22Rv1 (cell line): ENCODE measurements around the gene RETREG3.

Experiments
- CTCF ChIP-seq: fragments of 450-650 bp; IDR thresholded peaks from 2 replicates; pipeline ENCODE4 v1.5.1; 2017; ENCODE audit warnings: mild to moderate bottlenecking
- ZFX ChIP-seq: fragments of 450-650 bp; IDR thresholded peaks from 2 replicates; pipeline ENCODE4 v1.6.1; 2017; ENCODE audit warnings: antibody characterized with exemption, borderline replicate concordance

DNA sequence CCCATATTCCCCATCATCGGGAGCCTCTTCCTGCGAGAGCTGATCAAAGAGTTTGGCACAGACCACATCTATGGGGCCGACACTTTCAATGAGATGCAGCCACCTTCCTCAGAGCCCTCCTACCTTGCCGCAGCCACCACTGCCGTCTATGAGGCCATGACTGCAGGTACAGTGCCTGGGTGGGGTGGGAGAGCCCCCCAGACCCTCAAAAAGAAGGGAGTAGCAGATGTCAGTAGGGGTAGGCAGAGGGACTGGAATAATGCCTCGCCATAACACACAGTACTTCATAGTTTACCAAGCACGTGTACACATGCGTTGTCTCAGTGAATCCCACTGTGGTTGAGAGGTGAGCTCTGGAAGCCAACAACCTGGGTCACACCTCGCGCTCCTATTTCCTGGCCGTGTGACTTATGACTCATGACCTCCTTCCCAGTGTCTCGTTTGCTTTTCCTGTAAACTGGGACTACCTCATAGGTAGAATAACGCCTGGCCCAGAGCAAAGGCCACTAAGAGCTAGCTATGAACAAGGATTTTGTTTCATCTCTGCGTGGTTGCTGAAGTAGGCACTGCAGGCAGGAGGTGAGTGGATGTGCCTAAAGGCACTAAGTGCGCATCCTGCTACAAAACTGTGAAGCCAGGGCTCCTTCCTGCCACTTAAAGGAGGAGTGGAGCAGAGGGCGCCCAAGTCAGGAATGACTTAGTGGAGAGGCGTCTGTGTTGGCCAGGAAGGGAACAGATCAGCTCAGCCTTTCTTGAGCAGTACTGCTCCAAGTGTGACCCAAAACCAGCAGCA is 67.9 kb downstream of the RETREG3 start:
- TF ChIP-seq CTCF (no peak), ZFX (no peak)
